Tibial nerve (tissue), 4 donors: ENCODE data around the gene LIPC. TPM values are rescaled to one million over a fixed set of nuclear protein-coding genes. Genes with fewer than 3 reads are reported as not detected.
A peak's percentile ranks its signal among the peaks of the same experiment; 100 is the strongest.

ENCODE experiments used
- DNase-seq, 2 donors: peaks; one replicate each; pipeline ENCODE4 v3.0.0-alpha.2; 2019; ENCODE audit warnings: low spot score in 2 of 2
- H3K27ac ChIP-seq, 4 donors: fragments of 200-600 bp; sonication (generic) in 3 of 4; one replicate each; pipeline ENCODE4 v1.5.1; 2017 to 2019; ENCODE audit warnings: mild to moderate bottlenecking in 1 of 4
- H3K27me3 ChIP-seq, 2 donors: fragments of 200-600 bp; sonication (generic) in 1 of 2; one replicate each; pipeline versions ENCODE4 v1.5.1 to v1.6.0; 2017 to 2019
- H3K36me3 ChIP-seq, 3 donors: fragments of 200-600 bp; sonication (generic); one replicate each; pipeline ENCODE4 v1.5.1; 2018 to 2019
- H3K4me1 ChIP-seq, 4 donors: fragments of 200-600 bp; sonication (generic) in 3 of 4; one replicate each; pipeline ENCODE4 v1.5.1; 2017 to 2019
- H3K4me3 ChIP-seq, 4 donors: fragments of 200-600 bp; sonication (generic) in 3 of 4; one replicate each; pipeline ENCODE4 v1.5.1; 2017 to 2019; ENCODE audit warnings: mild to moderate bottlenecking in 1 of 4, moderate library complexity in 1 of 4
- H3K9me3 ChIP-seq, 4 donors: fragments of 200-600 bp; sonication (generic) in 3 of 4; one replicate each; pipeline ENCODE4 v1.5.1; 2017 to 2019
- CTCF ChIP-seq, 5 experiments: fragments of 200-600 bp in 3 of 5; fragments of 450-650 bp in 2 of 5; sonication (generic) in 3 of 5; IDR thresholded peaks; one replicate each; pipeline ENCODE4 v1.5.1; 2016 to 2019; ENCODE audit warnings: antibody characterized with exemption in 5 of 5, mild to moderate bottlenecking in 3 of 5, moderate library complexity in 2 of 5
- EP300 ChIP-seq, 2 donors: sonication (generic); formaldehyde crosslinking; IDR thresholded peaks; one replicate each; pipeline ENCODE4 v1.6.1; 2017; ENCODE audit warnings: antibody characterized with exemption in 2 of 2, mild to moderate bottlenecking in 1 of 2
- POLR2A ChIP-seq, 2 donors: fragments of 450-650 bp; IDR thresholded peaks; one replicate each; pipeline ENCODE4 v1.6.1; 2017; ENCODE audit warnings: antibody characterized with exemption in 2 of 2, mild to moderate bottlenecking in 2 of 2, moderate library complexity in 2 of 2
- WGBS, 2 donors: methylation state at CpG; one replicate each; pipeline ENCODE4 v1.1.5; 2018; 5-methylcytosine and 5-hydroxymethylcytosine counted together
- total RNA-seq, 4 donors: library from RNA; depleted of rRNA; stranded (reverse); fragments of >200 nt; gene quantifications; one replicate each; pipeline ENCODE4 v1.1.0, GENCODE V29; 2016

Gene LIPC
- total RNA-seq, 4 donors from 2014 or later = 11.2 to 18.4 (median 14.7) TPM

- H3K36me3 ChIP-seq = no peaks in the 10 kb centered on the region
- H3K4me1 ChIP-seq = peaks cover 0 to 26% (median 2%) of the 10 kb centered on the region in 4 donors
- no peaks in the 10 kb centered on the region for H3K9me3 ChIP-seq
- H3K27me3 ChIP-seq = no peaks in the 10 kb centered on the region
- peak overlapping the region in 1 of 4 donors; percentile 73 for H3K27ac ChIP-seq
- WGBS, 2 donors = 48 to 52% methylated on average over 11 of the region's 11 CpGs
- TF ChIP-seq EP300 (IDR thresholded peaks at IDR 0.05) (no peak), CTCF (IDR thresholded peaks at IDR 0.05) (no peak), POLR2A (IDR thresholded peaks at IDR 0.05) (no peak)
- no peak overlapping the region for H3K4me3 ChIP-seq
- no peak for DNase-seq
These were observed 37.9 kb downstream of the LIPC start for GRCh38 chr15:58469432-58470353.

- WGBS, 2 donors = 100% methylated on average over 1 of the region's 1 CpG
- H3K4me3 ChIP-seq = no peak overlapping the region
These were observed 39.6 kb downstream of the LIPC start for GRCh38 chr15:58471348-58471747.

GRCh38 chr15:58472221-58472620 lies 40.4 kb downstream of the LIPC start:
- Histone ChIP-seq H3K4me1 (peaks cover 0 to 42% (median 5%) of the 10 kb centered on the region in 4 donors), H3K27ac (no peak overlapping the region), H3K9me3 (no peaks in the 10 kb centered on the region), H3K27me3 (no peaks in the 10 kb centered on the region), H3K36me3 (no peaks in the 10 kb centered on the region), H3K4me3 (no peak overlapping the region)
- DNase-seq = no peak
- WGBS, 2 donors = 93 to 96% methylated on average over 4 of the region's 4 CpGs
- TF ChIP-seq POLR2A (IDR thresholded peaks at IDR 0.05) = no peak
- TF ChIP-seq CTCF (IDR thresholded peaks at IDR 0.05) = no peak
- TF ChIP-seq EP300 (IDR thresholded peaks at IDR 0.05) = no peak

More at GRCh38 chr15:58471348-58471747, 39.6 kb downstream of the LIPC start:
- Histone ChIP-seq H3K4me1 (peaks cover 0 to 33% (median 2%) of the 10 kb centered on the region in 4 donors), H3K27ac (no peak overlapping the region), H3K27me3 (no peaks in the 10 kb centered on the region), H3K36me3 (no peaks in the 10 kb centered on the region), H3K9me3 (no peaks in the 10 kb centered on the region)
- no peak for DNase-seq
- no peak for TF ChIP-seq POLR2A (IDR thresholded peaks at IDR 0.05)

- TF ChIP-seq CTCF (IDR thresholded peaks at IDR 0.05) (no peak), POLR2A (IDR thresholded peaks at IDR 0.05) (no peak)
- WGBS, 2 donors = 54 to 62% methylated on average over 8 of the region's 8 CpGs
- no peak overlapping the region for H3K4me3 ChIP-seq
- H3K27me3 ChIP-seq = no peaks in the 10 kb centered on the region
- peaks cover 0 to 50% (median 5%) of the 10 kb centered on the region in 4 donors for H3K4me1 ChIP-seq
- no peak for DNase-seq
- no peak overlapping the region for H3K27ac ChIP-seq
- no peaks in the 10 kb centered on the region for H3K36me3 ChIP-seq
- no peaks in the 10 kb centered on the region for H3K9me3 ChIP-seq
These were observed 41.2 kb downstream of the LIPC start for GRCh38 chr15:58472821-58473581.

GRCh38 chr15:58473724-58474123 lies 41.9 kb downstream of the LIPC start:
- H3K9me3 ChIP-seq = no peaks in the 10 kb centered on the region
- no peak overlapping the region for H3K27ac ChIP-seq
- no peak for TF ChIP-seq CTCF (IDR thresholded peaks at IDR 0.05)
- no peak for TF ChIP-seq POLR2A (IDR thresholded peaks at IDR 0.05)
- TF ChIP-seq EP300 (IDR thresholded peaks at IDR 0.05) = no peak
- DNase-seq = no peak
- 62 to 81% methylated on average over 2 of the region's 2 CpGs for WGBS, 2 donors
- peaks cover 0 to 50% (median 5%) of the 10 kb centered on the region in 4 donors for H3K4me1 ChIP-seq
- H3K4me3 ChIP-seq = no peak overlapping the region
- H3K36me3 ChIP-seq = no peaks in the 10 kb centered on the region
- no peaks in the 10 kb centered on the region for H3K27me3 ChIP-seq
